Urothelium cell line (cell line): ENCODE results near the gene FGF6.
A peak's percentile ranks its signal among the peaks of the same experiment; 100 is the strongest.

ENCODE experiments used
- DNase-seq: peaks from one replicate; pipeline ENCODE4 v3.0.0; 2011; ENCODE audit warnings: low spot score, mixed read lengths
- FAIRE-seq: peaks from 2 replicates; lab custom pipeline; 2011; peaks lifted over from hg19 to GRCh38; lab: Jason Lieb, UNC

Gene FGF6

GRCh38 chr12:4448371-4448940 lies 2.8 kb upstream of the FGF6 start:
- no peak for FAIRE-seq
- DNase-seq, result no peak

DNA sequence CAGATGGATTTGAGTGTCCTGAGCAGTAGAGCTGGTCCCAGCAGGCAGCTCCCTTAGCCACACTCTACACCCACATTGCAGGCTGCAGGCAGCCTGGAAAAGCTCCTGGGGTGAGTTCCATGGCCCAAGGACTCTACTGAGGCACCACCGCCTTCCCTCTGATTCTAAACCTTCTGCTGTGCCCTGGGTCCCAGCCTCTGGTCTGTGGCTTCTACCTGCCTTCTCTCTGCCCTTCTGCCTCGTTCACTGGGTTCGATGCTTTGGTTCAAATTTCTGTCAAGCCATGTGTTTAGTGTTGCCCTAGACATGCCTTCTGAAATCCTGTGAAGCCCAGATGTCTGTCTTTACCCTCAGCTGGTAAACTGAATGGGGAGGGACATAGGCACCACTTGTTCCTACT lies 1.5 kb upstream of the FGF6 start:
- no peak for DNase-seq
- FAIRE-seq, result no peak

- no peak for DNase-seq
These were observed 720 bp upstream of the FGF6 start for GRCh38 chr12:4446335-4446734.

GRCh38 chr12:4444031-4444430 lies 1.6 kb downstream of the FGF6 start:
- peak; percentile 42 for FAIRE-seq

More at GRCh38 chr12:4446335-4446734, 720 bp upstream of the FGF6 start:
- no peak for FAIRE-seq

GRCh38 chr12:4443616-4444015 lies 2.0 kb downstream of the FGF6 start:
- no peak for FAIRE-seq
- DNase-seq, result peak; percentile 2

More at GRCh38 chr12:4444031-4444430, 1.6 kb downstream of the FGF6 start:
- DNase-seq, result peak; percentile 1

DNA sequence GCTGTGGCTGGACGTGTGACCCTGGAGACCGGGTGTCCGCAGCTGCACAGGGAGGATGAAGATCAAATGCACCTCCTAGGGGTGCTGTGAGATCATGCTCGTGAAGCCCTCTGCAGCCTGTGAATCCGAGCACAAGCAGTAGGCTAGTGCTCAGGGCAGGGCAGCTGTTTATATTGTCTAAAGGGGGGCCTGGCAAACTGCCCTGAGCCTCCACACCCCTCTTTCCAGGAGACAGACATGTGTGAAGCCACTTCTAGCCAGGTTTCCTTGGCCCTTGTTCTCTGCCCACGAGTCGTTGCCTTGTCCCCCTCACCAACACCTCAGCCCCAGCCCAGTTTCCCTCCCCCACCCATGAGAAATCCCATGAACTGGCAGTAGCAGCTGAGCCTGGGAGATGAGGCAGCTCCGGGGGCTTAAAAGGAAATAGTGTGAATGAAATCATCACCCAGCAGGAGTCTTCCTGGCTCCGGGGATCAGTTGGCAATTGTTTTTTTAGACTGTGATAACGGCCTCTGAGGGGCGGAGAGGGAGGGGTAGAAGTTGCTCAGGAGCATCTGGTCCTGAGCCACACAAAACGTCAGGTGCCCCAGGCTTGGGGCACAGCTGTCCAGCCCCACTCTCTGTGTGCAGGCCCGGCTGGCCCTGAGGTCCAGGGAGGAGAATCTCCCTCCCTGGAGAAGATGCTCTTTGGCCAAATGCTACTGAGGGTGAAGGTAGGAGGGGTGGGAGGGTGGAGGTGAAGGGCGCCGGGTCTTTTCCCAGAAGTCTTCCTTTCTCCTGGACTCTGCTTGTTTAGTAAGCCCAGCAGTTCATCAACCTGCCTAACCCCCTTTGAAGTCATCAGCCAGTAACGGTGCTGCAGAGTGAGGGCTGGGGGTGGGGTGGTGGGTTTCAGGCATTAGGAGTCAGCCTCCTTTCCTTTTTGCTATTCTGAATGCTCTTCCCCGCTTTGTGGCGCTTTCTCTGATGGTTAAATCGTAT lies 4.0 kb downstream of the FGF6 start:
- no peak for DNase-seq
- FAIRE-seq, result no peak

DNA sequence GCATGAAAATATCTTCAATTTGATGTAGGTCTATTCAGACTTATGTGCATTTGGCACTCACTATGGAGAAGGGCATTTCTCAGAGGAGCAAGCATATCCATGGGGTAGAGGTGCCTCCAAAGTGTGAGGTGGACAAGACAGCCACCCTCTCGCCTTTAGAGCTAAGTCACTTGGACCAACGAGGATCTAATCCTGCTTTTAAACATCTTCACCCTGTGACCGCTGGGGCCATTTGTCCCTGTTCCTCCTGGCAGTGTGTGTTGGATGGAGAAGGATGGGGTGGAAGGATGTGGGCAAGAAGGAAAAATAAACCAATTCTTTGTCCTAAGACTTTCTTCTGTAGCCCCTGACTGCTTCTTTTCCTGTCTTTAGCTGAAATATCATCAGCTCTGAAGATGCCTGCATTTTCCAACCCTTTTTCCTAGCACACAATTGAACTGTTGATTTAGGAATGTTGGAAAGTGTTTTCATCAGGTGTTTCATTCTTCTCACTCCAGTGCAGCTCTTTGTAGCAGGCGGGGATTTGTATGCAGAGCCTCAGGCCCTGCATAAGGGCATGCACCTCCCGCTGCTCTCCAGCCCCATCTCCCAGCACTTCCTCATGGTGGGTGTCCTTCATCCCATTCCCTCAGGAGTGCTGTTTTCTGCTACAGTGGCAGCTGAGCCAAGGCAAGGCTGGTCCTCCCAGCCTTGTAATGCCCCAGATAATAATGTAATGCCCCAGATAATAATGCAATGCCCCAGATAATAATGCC lies 5.3 kb downstream of the FGF6 start:
- DNase-seq (no peak), FAIRE-seq (no peak)

DNA sequence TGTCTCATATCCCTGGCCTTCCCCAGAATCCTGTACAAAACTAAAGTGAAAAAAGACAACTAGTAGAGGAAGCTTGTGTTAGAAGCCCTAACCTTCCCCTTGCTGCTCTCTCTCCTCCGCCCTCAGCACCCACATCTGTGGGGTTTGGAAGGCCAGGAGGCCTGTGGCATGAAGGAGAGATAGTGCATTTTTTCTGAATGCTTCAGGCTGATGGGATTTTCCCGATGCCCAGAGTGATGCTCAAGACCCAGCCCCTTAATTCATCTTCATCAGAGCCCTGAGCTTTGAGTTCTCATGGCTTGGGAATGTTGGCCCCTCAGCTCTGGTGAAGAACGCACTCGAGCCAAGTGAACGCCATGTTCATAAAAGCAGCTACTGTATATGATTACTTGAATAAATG lies 5.9 kb downstream of the FGF6 start:
- FAIRE-seq, result no peak
- no peak for DNase-seq

GRCh38 chr12:4438834-4439596 lies 6.6 kb downstream of the FGF6 start:
- DNase-seq, result no peak

DNA sequence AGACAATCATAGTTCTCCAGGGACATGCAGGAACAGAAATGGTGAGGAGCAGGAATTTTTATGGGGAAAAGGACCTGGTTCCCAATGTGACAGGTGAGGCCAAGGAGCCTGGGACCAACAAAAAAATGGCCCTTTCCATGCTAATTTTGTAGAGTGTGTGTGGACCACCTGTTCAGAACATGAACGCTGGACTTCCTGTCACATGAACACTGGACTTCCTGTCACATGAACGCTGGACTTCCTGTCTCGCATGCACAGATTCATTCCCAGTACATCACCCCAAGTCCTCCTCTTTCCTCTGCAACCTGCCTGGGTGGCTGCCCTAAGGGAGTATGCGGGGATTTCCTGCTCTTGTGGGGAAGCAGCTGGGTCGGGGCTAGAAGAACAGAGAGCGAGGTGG lies 10.1 kb downstream of the FGF6 start:
- DNase-seq, result no peak
- no peak for FAIRE-seq

More at GRCh38 chr12:4438834-4439596, 6.6 kb downstream of the FGF6 start:
- no peak for FAIRE-seq

GRCh38 chr12:4434706-4435425 lies 10.7 kb downstream of the FGF6 start:
- no peak for DNase-seq
- FAIRE-seq, result peak; percentile 59

DNA sequence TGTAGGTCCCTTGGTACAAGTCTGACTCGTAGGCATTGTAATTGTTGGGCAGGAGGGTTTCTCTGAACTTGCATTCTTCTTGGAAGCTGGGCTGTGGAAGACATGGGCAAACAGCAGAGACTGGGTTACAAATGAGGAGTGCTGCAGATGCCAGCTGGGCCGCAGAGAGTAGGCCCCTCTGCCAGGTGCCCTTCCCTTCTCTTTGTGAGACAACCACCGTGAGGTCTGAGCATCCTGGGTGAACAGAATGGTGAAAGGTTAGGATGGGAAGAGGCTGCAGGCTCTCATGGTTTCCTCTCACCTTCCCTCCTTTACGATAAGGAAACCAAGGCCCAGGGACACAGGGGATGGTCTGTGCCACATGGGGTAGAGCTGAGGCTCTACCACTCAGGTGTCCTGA lies 11.3 kb downstream of the FGF6 start:
- FAIRE-seq, result peak; percentile 32
- no peak for DNase-seq

- DNase-seq (no peak), FAIRE-seq (no peak)
These were observed 11.9 kb downstream of the FGF6 start for GRCh38 chr12:4433745-4434058.

GRCh38 chr12:4432878-4433744 lies 12.5 kb downstream of the FGF6 start:
- FAIRE-seq, result peak; percentile 46
- no peak for DNase-seq

GRCh38 chr12:4431866-4432265 lies 13.7 kb downstream of the FGF6 start:
- no peak for FAIRE-seq
- DNase-seq, result no peak

DNA sequence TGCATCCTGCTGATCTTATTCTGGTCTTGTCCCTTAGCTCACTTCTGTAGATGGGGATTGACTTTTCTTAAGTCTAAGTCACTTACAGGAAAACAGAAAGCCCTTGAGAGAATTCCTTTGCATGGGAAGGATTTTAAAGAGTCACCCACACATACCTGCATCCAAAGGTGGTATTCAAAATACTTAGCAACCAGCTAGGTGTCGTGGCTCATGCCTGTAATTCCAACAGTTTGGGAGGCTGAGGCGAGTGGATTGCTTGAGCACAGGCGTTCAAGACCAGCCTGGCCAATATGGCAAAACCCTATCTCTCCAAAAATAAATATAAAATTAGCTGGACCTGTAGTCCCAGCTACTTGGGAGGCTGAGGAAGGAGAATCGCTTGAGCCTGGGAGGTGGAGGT lies 14.2 kb downstream of the FGF6 start:
- FAIRE-seq (no peak), DNase-seq (no peak)

DNA sequence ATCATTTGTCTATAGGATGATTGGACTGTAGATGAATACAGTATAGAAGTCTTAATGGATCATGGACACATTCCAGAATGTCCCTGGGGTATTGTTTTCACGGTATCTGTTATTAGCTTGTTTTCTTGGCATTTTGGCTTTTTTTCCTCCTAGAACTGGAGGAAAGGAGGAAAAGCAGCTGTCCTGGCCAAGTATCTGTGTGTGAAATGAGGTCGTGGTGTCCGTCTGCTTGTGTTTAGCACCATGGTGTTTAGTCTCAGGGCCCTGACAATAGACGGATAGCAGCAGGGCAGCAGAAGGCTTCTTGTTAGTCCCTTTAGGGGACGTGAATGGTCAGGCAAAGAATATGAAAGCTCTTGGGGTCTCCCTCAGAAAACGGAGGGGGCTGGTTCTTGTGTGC lies 21.2 kb downstream of the FGF6 start:
- FAIRE-seq (no peak), DNase-seq (no peak)

GRCh38 chr12:4423528-4424195 lies 22.0 kb downstream of the FGF6 start:
- FAIRE-seq, result no peak
- DNase-seq, result no peak

- no peak for FAIRE-seq
- no peak for DNase-seq
These were observed 22.6 kb downstream of the FGF6 start for GRCh38 chr12:4422985-4423384.
